ENCODE data around the gene MBNL1.
"Not testable (repeated sequence)": the region's sequence is repeated elsewhere in the genome, so short reads cannot be mapped to it uniquely, and the experiment has no call there.

DNA sequence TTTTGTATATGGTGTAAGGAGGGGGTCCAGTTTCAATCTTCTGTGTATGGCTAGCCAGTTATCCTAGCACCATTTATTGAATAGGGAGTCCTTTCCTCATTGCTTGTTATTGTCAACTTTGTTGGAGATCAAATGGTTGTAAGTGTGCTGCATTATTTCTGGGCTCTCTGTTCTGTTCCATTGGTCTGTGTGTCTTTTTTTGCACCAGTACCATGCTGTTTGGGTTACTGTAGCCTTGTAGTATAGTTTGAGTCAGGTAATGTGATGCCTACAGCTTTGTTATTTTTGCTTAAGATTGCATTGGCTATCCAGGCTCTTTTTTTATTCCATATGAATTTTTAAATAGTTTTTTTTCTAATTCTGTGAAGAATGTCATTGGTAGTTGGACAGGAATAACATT lies 166.5 kb downstream of the MBNL1 start:
- TF ChIP-seq, protein P1, sequence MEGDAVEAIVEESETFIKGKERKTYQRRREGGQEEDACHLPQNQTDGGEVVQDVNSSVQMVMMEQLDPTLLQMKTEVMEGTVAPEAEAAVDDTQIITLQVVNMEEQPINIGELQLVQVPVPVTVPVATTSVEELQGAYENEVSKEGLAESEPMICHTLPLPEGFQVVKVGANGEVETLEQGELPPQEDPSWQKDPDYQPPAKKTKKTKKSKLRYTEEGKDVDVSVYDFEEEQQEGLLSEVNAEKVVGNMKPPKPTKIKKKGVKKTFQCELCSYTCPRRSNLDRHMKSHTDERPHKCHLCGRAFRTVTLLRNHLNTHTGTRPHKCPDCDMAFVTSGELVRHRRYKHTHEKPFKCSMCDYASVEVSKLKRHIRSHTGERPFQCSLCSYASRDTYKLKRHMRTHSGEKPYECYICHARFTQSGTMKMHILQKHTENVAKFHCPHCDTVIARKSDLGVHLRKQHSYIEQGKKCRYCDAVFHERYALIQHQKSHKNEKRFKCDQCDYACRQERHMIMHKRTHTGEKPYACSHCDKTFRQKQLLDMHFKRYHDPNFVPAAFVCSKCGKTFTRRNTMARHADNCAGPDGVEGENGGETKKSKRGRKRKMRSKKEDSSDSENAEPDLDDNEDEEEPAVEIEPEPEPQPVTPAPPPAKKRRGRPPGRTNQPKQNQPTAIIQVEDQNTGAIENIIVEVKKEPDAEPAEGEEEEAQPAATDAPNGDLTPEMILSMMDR (conservative IDR thresholded peaks at IDR 0.05; ENCODE audit: low read depth, low read length) = not testable (repeated sequence)
- not testable (repeated sequence) for TF ChIP-seq EZH2 (IDR thresholded peaks at IDR 0.05; ENCODE audit: borderline replicate concordance, low read depth, low read length, poor library complexity, severe bottlenecking)
